ENCODE data around the gene LSM4. TPM values are rescaled to one million over a fixed set of nuclear protein-coding genes. Genes with fewer than 3 reads are reported as not detected.

The LSM4 gene
- total and polyA plus RNA-seq, 2 of the 13 experiments (the other 11 are each of a cell fraction or from before 2014, with no cell fraction given), result 65.8 to 166 TPM

GRCh38 chr19:18329035-18329376 lies 6.1 kb upstream of the LSM4 start (continued):
- TF ChIP-seq PHF21A (CRISPR knock-in tag; IDR thresholded peaks at IDR 0.05) (peak; percentile 11; the same call in 1 of the 2 replicates), UBTF (CRISPR knock-in tag; IDR thresholded peaks at IDR 0.05) (no peak), ZNF460 (CRISPR knock-in tag; IDR thresholded peaks at IDR 0.05; ENCODE audit: borderline replicate concordance) (peak; percentile 80), HOXD1 (CRISPR knock-in tag; IDR thresholded peaks at IDR 0.05) (0 out of 2 replicates have a peak, but pooled peaks have one; percentile 28)

DNA sequence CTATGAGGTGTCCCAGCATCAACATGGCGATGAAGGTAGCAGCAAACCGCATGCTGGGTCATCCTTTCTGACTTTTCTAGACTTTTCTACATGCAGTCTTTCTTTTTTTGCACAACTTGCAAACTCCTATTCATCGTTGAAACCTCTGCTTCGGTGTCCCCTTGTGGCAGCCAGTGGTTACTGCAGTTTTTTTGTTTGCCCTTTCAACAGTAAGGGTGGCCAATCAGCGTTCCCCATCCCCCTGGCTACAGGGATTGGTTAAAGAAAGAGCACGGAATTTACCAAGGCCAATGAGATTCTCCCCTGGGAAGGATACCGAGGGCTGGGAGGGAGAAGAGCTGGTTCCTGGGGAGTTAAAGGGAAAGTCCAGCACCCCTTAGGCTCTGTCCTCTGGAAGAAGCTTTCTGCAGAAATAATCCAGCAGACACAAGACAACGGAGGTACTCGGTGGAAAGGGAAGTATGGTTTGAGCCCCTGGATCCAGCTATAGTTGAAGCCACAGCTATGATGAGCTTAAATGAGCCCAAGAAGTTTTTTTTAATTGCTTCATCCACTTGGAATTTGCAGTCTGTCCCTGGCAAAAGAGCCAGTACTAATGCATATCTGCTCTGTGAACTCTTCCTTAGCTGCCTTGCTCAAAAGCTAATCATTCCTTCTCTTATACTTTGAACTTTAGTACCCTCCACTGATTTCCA lies 5.6 kb upstream of the LSM4 start:
- H3K27me3 ChIP-seq (ENCODE audit: control insufficient read depth in 1 of 2, insufficient read depth in 2 of 2, low read length in 2 of 2), result no peaks in the 10 kb centered on the region
- DNase-seq (ENCODE audit: low spot score), result peak; percentile 97
- H3K4me1 ChIP-seq (ENCODE audit: insufficient read depth, low read length), result peaks cover 73% of the 10 kb centered on the region
- H3K9ac ChIP-seq (ENCODE audit: insufficient read depth, low read depth, low read length), result peak overlapping the region; percentile 53
- H3K9me3 ChIP-seq (ENCODE audit: low read length), result no peaks in the 10 kb centered on the region
- intact Hi-C loops (cut with micrococcal nuclease; ENCODE audit: unreplicated experiment) (no loop called here), in situ Hi-C loops (cut with HindIII; ENCODE audit: extremely low pct_ligation_motif_present, low pct_unique_long_range_greater_than_20kb) (no loop called here)
- ChIA-PET POLR2A (interaction anchor here (0.7 to 6.5 kb wide), 20 partner anchors 8 to 219 kb away, joined by 3 to 110 read pairs (median 4); partner anchors contain the start of genes GDF15, IQCN, JUND and PGPEP1), CTCF (ENCODE audit: low intra/inter-chr PET ratio, low total read pairs) (interaction anchor here (1.3 to 1.5 kb wide), 3 partner anchors 21 to 51 kb away, joined by 4 to 7 read pairs (median 7); no protein-coding TSS in a partner anchor)
- peak overlapping the region; percentile 6 for H2AFZ ChIP-seq (ENCODE audit: low read length)
- H3K27ac ChIP-seq (ENCODE audit: extremely low read length, insufficient read depth, low read length), result peak overlapping the region; percentile 69
- under 1% methylated on average over 9 of the region's 9 CpGs for WGBS (ENCODE audit: low lambda C conversion rate)
- no peaks in the 10 kb centered on the region for H3K36me3 ChIP-seq (replicated peaks in 1 of 2; ENCODE audit: control insufficient read depth in 1 of 2, insufficient read depth in 2 of 2, low read length in 2 of 2)
- FAIRE-seq, result peak; percentile 100
- H4K20me1 ChIP-seq (ENCODE audit: insufficient read depth, low read length), result no peaks in the 10 kb centered on the region
- peak overlapping the region; percentile 9 to 59 (median 29) for H3K4me3 ChIP-seq (replicated peaks in 1 of 3; ENCODE audit: insufficient read depth in 1 of 3, low read depth in 2 of 3, low read length in 3 of 3)
- no TSS peak for BruUV-seq (replicated peaks)
- ATAC-seq, result peak; percentile 92
- peak overlapping the region; percentile 82 for H3K4me2 ChIP-seq (ENCODE audit: low read depth, low read length)
- no peaks in the 10 kb centered on the region for H3K79me2 ChIP-seq (ENCODE audit: insufficient read depth, low read length)
- TF ChIP-seq NFYC (CRISPR knock-in tag; IDR thresholded peaks at IDR 0.05), result peak; percentile 87
- no peak for TF ChIP-seq ZNF10 (CRISPR knock-in tag; IDR thresholded peaks at IDR 0.05; ENCODE audit: borderline replicate concordance, low read depth)
- TF ChIP-seq HOMEZ (CRISPR knock-in tag; IDR thresholded peaks at IDR 0.05; ENCODE audit: low read depth), result peak; percentile 72; the same call in 1 of the 2 replicates
- TF ChIP-seq ZNF282 (IDR thresholded peaks at IDR 0.05; ENCODE audit: partially characterized antibody), result no peak
- TF ChIP-seq ZNF24 (IDR thresholded peaks at IDR 0.05), result peak; percentile 8; the same call in 1 of the 2 replicates
- TF ChIP-seq SMC3 (IDR thresholded peaks at IDR 0.05; ENCODE audit: low read length), result peak; percentile 91
- TF ChIP-seq PRMT3 (CRISPR knock-in tag; IDR thresholded peaks at IDR 0.05; ENCODE audit: borderline replicate concordance, low read depth), result no peak
- TF ChIP-seq RAD21 (CRISPR knock-in tag; IDR thresholded peaks at IDR 0.05), result peak; percentile 58; the same call in 1 of the 2 replicates
- peak; percentile 52; the same call in 1 of the 2 replicates for TF ChIP-seq POGZ (CRISPR knock-in tag; IDR thresholded peaks at IDR 0.05)
- TF ChIP-seq GATAD1 (CRISPR knock-in tag; IDR thresholded peaks at IDR 0.05), result peak; percentile 52; the same call in 1 of the 2 replicates
- no peak for TF ChIP-seq ZNF337 (CRISPR knock-in tag; IDR thresholded peaks at IDR 0.05; ENCODE audit: borderline replicate concordance, low read depth)
- no peak for TF ChIP-seq NAIF1 (CRISPR knock-in tag; IDR thresholded peaks at IDR 0.05; ENCODE audit: borderline replicate concordance)
- TF ChIP-seq BRCA1 (CRISPR knock-in tag; IDR thresholded peaks at IDR 0.05), result no peak
- 0 out of 2 replicates have a peak, but pooled peaks have one; percentile 6 for TF ChIP-seq ZNF331 (CRISPR knock-in tag; IDR thresholded peaks at IDR 0.05)
- TF ChIP-seq TFDP2 (CRISPR knock-in tag; IDR thresholded peaks at IDR 0.05), result peak; percentile 63; the same call in 1 of the 2 replicates
